CD4-positive, alpha-beta T cell treated with Interleukin-10 for 1 hour (primary cell): ENCODE measurements around the gene COG7.
"Not testable (repeated sequence)": the region's sequence is repeated elsewhere in the genome, so short reads cannot be mapped to it uniquely, and the experiment has no call there.

Experiments used
- DNase-seq: peaks from one replicate; pipeline ENCODE4 v3.0.0-alpha.2; 2020

Gene COG7

GRCh38 chr16:23381702-23382101 lies 71.3 kb downstream of the COG7 start:
- not testable (repeated sequence) for DNase-seq

- DNase-seq, result no peak
These were observed 72.5 kb downstream of the COG7 start for GRCh38 chr16:23380501-23380951.

GRCh38 chr16:23379707-23380106 lies 73.3 kb downstream of the COG7 start:
- DNase-seq, result no peak

GRCh38 chr16:23378921-23379320 lies 74.1 kb downstream of the COG7 start:
- DNase-seq, result no peak

- DNase-seq, result no peak
These were observed 74.7 kb downstream of the COG7 start for GRCh38 chr16:23378256-23378655.

- no peak for DNase-seq
These were observed 75.7 kb downstream of the COG7 start for GRCh38 chr16:23377071-23377931.

GRCh38 chr16:23375643-23376042 lies 77.3 kb downstream of the COG7 start:
- DNase-seq, result no peak

GRCh38 chr16:23374721-23375510 lies 78.1 kb downstream of the COG7 start:
- no peak for DNase-seq

- DNase-seq, result no peak
These were observed 79.4 kb downstream of the COG7 start for GRCh38 chr16:23373436-23374219.

- DNase-seq, result no peak
These were observed 81.6 kb downstream of the COG7 start for GRCh38 chr16:23371368-23371767.

- no peak for DNase-seq
These were observed 83.6 kb downstream of the COG7 start for GRCh38 chr16:23369416-23369815.

GRCh38 chr16:23368469-23368868 lies 84.5 kb downstream of the COG7 start:
- no peak for DNase-seq

- no peak for DNase-seq
These were observed 85.0 kb downstream of the COG7 start for GRCh38 chr16:23367988-23368387.

GRCh38 chr16:23367564-23367963 lies 85.4 kb downstream of the COG7 start:
- DNase-seq, result no peak

GRCh38 chr16:23366341-23366740 lies 86.6 kb downstream of the COG7 start:
- DNase-seq, result not testable (repeated sequence)

- no peak for DNase-seq
These were observed 87.3 kb downstream of the COG7 start for GRCh38 chr16:23365602-23366240.

GRCh38 chr16:23362460-23363317 lies 90.3 kb downstream of the COG7 start:
- DNase-seq, result no peak

- DNase-seq, result no peak
These were observed 93.8 kb downstream of the COG7 start for GRCh38 chr16:23359092-23359760.

GRCh38 chr16:23357761-23358290 lies 95.2 kb downstream of the COG7 start:
- DNase-seq, result no peak

GRCh38 chr16:23356941-23357340 lies 96.0 kb downstream of the COG7 start:
- no peak for DNase-seq
